GM18508 (cell line): ENCODE data around the gene BEST1.

Source experiments
- ATAC-seq: cut with Tn5 transposase; IDR thresholded peaks from one replicate; pipeline ENCODE4 v1.9.1; 2021; ENCODE audit warnings: moderate number of reproducible peaks; ENCODE audit not compliant: insufficient read depth, unreplicated experiment

Gene BEST1

DNA sequence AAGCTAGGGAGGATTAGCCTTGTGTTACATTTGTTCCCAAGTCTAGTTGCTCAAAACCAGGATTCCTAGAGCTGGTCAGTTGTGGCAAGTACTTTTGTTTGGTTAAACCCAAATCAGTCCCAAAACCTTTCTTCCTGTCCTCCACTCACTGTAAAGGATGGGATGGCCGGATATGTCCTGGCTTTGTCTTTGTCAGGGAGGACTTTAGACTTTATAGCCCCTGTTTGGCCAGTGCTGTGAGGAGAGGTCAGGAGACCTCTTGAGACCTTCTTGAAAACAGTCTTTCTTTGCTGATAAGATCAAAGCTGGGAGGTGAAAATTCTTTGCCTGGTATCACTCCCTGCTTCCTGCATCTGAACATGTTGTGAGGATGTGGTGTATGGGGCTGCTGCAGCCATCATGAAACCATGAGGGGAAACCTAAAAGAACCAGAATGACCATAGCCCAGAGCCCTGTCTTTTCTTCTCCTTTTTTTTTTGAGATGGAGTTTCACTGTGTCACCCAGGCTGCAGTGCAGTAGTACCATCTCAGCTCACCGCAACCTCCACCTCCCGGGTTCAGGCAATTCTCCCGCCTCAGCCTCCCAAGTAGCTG, 60.9 kb downstream of the BEST1 start:
- ATAC-seq = no peak

- ATAC-seq = no peak
These were observed 61.7 kb downstream of the BEST1 start for GRCh38 chr11:62011881-62012280.

DNA sequence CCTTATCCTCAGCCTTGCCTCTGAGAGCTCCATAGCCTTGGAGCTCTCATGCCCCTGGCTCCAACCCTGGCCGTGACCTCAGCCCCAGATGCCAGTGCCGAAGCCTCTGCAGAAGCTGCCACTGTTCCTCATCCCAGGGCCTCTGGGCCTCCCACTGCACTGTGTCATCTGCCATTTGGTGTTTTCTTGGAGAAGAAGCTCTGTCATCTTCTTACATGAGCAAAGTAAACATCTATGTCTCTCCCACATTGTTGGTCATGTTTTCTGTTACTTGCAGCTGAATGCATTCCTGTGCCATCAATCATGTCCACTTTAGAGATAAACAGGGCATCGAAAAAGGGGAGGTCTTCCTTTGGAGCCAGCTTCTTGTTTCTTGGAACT, 62.3 kb downstream of the BEST1 start:
- ATAC-seq = no peak

DNA sequence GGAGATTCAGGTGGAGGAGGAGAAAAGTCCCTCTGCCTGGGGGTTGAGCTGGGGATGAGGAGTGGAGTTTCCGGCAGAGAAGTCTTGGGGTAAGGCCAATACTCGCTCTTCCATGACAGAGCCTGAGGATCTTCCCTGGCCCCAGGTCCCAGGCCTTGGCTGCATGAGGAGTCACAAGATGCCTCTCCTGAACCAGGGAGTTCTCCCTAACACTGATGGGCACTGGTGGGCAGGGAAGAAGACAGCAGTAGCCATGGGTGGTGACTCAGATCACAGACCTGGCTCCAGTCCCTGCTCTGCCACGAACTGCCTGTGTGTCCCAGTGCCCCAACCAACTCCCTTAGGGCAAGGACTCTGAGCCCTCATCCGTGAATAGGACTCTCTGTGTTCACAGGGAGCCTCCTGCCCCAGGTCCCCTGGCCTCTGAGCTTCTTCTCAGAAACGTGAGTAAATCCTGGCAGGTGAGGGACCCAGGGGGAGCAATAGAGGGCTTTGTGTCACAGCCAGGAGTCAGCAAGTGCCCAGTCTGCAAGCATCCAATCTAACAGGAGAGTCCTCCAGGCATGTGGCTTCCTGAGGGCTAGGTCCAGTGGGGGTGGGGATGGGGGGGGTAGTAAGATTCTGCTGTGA, 62.8 kb downstream of the BEST1 start:
- no peak for ATAC-seq
